GM18907 (cell line): ENCODE measurements around the gene SLC25A19.
"Not testable (repeated sequence)": the region's sequence is repeated elsewhere in the genome, so short reads cannot be mapped to it uniquely, and the experiment has no call there.

Experiments used
- ATAC-seq: cut with Tn5 transposase; IDR thresholded peaks from one replicate; pipeline ENCODE4 v1.9.1; 2021; ENCODE audit warnings: mild to moderate bottlenecking, moderate library complexity; ENCODE audit not compliant: unreplicated experiment

The SLC25A19 gene

GRCh38 chr17:75267411-75268232 lies 21.6 kb downstream of the SLC25A19 start:
- ATAC-seq = no peak

- no peak for ATAC-seq
These were observed 22.2 kb downstream of the SLC25A19 start for GRCh38 chr17:75267153-75267410.

DNA sequence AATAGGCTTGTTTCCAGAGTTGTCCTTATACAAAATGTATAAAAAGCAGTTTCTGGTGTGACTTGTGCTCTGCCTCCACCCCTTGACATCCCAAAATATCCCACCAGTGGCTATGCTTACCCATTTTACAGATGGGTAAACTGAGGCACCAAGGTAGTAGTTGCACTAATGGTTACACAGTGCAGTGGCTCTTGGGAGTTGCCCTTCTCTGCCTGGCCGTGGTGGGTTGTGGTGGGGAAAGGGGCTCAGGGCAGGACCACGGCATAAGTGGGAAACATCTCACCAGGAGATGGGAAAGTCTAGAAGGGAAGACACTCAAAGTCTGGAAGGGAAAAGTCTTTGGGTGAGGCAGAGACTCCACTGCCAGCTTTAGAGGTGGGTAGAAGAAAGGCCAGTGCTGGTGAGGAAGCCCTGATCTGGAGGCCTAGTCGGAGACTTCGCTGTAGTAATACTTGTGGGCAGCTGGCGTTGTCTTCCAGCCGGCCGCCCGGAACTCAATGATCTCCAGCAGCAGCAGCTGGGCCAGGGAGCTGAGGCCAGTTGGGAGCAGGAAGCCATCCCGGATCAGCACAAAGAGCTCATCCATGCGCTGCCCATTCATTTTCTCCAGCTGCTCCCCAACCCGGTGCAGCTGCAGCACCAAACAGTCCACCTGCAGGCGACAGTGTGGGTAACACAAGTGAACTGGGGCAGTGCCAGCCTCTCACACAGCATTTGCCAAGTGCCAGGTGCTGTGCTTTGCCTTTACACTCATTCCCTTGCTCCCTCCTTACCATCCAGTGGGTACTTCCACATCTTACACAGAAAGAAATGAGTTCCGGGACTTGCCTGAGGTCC lies 22.7 kb downstream of the SLC25A19 start:
- no peak for ATAC-seq

DNA sequence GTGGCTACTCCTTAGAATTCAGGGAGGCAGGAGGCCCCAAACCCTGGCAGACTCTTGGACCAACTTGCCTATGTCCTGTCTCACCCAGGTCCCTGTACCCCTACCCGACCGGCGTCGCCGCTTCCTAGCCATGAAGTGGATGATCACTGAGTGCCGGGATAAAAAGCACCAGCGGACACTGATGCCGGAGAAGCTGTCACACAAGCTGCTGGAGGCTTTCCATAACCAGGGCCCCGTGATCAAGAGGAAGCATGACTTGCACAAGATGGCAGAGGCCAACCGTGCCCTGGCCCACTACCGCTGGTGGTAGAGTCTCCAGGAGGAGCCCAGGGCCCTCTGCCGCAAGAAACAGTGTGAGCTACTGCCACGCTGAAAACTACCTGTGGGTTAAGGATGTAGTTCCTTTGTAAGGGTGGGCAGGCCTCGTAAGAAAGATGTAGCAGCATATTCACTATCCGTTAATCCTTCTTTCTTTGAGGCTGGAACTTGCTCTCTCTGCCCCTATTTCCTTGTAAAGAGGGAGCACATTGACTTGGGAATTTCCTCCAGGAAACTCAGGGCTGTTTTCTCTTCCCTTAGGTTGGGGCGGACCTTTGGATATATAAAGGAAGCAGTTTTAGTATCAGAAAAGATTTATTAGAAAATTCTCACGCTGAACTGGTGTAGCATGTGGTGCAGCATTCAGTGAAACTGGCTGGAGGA lies 23.5 kb downstream of the SLC25A19 start:
- ATAC-seq = no peak

- no peak for ATAC-seq
These were observed 26.2 kb downstream of the SLC25A19 start for GRCh38 chr17:75263055-75263454.

- ATAC-seq = peak; percentile 14
These were observed 27.1 kb downstream of the SLC25A19 start for GRCh38 chr17:75262112-75262606.

DNA sequence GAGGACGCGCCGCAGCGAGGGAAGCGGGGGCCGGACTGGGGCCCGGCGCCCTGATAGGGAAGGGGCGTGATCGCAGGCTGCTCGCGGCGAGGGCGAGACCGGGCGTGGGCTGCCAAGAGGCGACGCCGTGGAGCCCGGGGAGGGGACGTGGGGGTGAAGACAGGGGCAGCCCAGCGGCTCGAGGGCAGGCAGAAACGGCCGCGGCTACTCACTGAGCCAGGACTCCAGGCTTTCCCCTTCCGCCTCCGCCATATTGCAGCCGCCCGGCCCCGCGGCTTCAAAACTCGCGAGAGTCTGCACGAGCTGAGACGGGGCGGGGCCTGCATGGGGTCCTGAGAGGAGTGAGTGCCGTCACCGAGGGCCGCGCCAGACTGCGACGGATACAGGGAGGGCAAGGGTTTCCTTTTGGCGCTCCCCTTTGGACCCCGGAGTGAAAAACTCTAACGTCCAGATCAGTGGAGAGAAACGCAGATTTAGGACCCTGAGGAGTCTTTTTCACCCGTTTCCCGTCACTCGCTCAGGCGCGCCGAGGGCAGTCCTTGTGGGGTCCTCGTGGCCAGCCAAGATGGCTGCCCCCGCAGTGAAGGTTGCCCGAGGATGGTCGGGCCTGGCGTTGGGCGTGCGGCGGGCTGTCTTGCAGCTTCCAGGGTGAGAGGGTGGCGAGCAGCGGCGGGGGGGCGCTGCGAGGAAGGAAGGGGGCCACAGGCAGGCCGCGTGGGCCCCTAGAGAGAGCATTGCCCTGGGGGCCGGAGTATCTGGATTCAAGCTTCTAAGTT lies 27.7 kb downstream of the SLC25A19 start, which contains the start of the genes GGA3 and MRPS7:
Gene GGA3, minus strand, starts transcription at position 271 of the 776 bp plus-strand sequence. Its CDS starts 19 bp downstream, at position 252.
Gene MRPS7, plus strand, starts transcription at position 544 of the 776 bp plus-strand sequence. Its CDS starts 22 bp downstream, at position 566.
- ATAC-seq = peak; percentile 88

GRCh38 chr17:75260641-75261335 lies 28.4 kb downstream of the SLC25A19 start:
- ATAC-seq = peak; percentile 30

- not testable (repeated sequence) for ATAC-seq
These were observed 32.0 kb downstream of the SLC25A19 start for GRCh38 chr17:75257228-75257627.

DNA sequence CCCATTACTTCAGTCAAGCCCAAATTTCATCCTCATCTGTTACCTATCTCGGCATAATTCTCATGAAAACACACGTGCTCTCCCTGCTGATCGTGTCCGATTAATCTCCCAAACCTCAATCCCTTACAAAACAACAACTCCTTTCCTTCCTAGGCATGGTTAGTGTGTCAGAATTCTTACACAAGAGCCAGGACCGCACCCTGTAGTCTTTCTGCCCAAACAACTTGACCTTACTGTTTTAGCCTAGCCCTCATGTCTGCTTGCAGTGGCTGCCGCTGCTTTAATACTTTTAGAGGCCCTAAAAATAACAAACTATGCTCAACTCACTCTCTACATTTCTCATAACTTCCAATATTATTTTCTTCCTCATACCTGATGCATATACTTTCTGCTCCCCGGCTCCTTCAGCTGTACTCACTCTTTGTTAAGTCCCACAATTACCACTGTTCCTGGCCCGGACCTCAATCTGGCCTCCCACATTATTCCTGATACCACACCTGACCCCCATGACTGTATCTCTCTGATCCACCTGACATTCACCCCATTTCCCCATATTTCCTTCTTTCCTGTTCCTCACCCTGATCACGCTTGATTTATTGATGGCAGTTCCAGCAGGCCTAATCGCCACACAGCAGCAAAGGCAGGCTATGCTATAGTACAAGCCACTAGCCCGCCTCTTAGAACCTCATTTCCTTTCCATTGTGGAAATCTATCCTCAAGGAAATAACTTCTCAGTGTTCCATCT lies 33.1 kb downstream of the SLC25A19 start:
- not testable (repeated sequence) for ATAC-seq

DNA sequence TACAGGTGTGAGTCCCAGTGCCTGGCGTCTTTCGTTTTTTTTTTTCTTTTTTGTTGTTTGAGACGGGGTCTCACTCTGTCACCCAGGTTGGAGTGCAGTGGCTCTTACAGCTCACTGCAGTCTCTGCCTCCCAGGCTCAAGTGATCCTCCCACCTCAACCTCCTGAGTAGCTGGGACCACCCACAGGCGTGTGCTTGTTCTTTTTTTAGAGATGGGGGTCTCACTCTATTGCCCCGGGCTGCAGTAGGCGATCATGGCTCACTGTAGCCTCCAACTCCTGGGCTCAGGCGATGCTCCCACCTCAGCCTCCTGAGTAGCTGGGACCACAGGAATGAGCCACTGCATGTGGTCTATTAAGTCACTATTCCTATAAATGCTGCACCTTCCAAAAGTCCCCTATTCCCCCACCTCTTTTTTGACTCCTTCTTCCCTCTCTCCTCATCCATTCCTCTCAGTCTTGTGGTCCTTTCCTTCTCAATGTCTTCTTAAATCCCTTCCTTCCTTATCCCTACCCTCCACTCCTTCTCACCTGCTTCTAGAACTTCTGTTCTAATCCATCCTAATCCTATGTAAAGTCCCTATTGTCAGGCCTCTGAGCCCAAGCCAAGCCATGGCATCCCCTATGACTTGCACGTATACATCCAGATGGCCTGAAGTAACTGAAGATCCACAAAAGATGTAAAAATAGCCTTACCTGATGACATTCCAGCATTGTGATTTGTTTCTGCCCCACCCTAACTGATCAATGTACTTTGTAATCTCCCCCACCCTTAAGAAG lies 37.0 kb downstream of the SLC25A19 start:
- no peak for ATAC-seq

DNA sequence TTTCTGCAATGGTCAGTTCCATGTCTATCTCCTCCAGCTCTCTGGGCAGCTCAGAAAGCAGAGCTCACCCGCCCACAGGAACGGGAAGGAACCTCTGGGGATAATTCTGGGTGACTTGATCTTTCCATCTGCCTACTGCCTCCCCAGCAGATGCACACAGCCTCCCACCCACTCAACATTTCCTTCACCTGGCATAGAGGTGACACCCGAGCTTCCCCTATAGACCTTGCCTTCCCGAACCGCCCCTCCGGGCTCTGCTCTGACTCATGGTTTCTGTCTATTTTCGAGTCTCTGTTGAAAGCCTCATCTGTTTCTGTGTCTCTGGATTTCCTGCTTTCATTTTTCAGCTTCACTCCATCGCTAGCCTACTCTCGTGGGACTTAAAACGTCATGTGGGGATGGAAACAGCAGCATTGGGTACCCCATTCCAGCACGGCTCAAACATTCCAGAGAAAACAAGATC lies 39.2 kb downstream of the SLC25A19 start:
- ATAC-seq = peak; percentile 73

DNA sequence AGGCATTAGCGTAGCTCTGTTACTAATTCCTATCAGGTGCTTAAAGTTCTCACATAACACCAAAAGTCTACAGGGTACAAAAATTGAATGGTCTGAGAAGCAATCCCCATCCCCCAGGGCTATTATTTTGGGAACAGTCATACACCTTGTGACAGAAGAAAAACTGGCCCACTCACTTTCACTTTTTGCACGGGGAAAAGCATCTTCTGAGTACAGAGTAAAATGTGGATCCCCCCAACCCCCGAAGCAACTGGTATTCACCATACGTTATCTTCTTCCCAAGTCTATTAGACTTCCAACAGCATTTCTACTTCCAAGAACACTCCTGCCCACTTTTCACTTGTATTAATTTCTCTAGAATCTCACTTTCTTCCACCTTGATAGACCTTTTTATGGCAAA lies 39.7 kb downstream of the SLC25A19 start:
- no peak for ATAC-seq

- no peak for ATAC-seq
These were observed 42.8 kb downstream of the SLC25A19 start for GRCh38 chr17:75246404-75246803.

- no peak for ATAC-seq
These were observed 44.2 kb downstream of the SLC25A19 start for GRCh38 chr17:75245011-75245410.

DNA sequence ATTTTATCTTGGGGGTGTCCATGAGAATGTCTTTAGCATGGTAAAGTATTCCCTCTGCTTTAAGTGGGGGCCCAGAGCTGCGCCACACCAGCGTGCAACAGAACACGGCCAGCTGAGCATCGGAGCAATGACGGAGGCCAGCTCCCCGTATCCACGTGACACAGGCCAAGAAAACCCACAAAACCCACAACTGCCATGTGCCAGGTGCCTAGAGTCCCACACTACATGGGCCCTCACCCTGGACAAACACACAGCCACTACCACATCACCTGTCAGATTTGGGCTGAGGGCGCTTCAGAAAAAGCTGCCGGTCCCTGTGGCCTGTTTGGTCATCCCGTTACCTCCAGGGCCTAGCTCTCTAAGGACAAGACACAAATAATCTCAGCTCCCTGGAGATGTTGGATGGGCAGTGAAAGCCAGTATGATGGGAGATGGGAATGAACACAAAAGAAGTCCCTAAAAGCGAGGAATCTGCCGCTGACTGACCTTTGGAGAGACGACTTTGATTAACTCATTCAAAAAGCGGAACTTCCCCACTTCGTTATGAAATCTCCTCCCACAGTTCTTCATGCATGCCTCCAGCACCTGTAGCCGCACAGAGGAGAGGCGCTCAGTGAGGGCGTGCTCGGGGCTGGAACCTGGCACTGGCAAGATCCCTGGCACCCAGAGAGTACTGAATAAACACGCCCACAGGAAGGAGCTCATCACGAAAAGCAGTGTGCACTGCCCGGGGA lies 44.9 kb downstream of the SLC25A19 start:
- no peak for ATAC-seq

- no peak for ATAC-seq
These were observed 46.7 kb downstream of the SLC25A19 start for GRCh38 chr17:75242461-75243042.
